Lung (tissue), 12 donors: ENCODE results near the gene CRACDL. TPM values are rescaled to one million over a fixed set of nuclear protein-coding genes. Genes with fewer than 3 reads are reported as not detected.

ENCODE experiments used
- ATAC-seq: fragments of 200-7000 bp; cut with Tn5 transposase; one replicate; pipeline ENCODE4 v1.9.1; 2020; ENCODE audit warnings: moderate number of reproducible peaks; ENCODE audit not compliant: insufficient read depth, low FRiP score
- DNase-seq, 3 donors: peaks; one replicate each; pipeline ENCODE4 v3.0.0-alpha.2; 2013 to 2017
- H3K27ac ChIP-seq, 2 donors: one replicate each; pipeline ENCODE4 v1.5.1; 2013; ENCODE audit warnings: mild to moderate bottlenecking in 2 of 2, moderate library complexity in 2 of 2, control low read depth in 1 of 2, inconsistent platforms in 1 of 2, low read depth in 1 of 2, low read length in 1 of 2
- H3K27me3 ChIP-seq, 3 donors: one replicate each; pipeline ENCODE4 v1.5.1; 2013; ENCODE audit warnings: low read length in 2 of 3; ENCODE audit not compliant: control insufficient read depth in 3 of 3, insufficient read depth in 3 of 3
- H3K36me3 ChIP-seq, 4 donors: one replicate each; pipeline ENCODE4 v1.5.1; 2013; ENCODE audit warnings: low read length in 4 of 4, mild to moderate bottlenecking in 1 of 4, moderate library complexity in 1 of 4; ENCODE audit not compliant: control insufficient read depth in 4 of 4, insufficient read depth in 4 of 4
- H3K4me1 ChIP-seq, 5 donors: one replicate each; pipeline ENCODE4 v1.5.1; 2013; ENCODE audit warnings: low read length in 5 of 5, mild to moderate bottlenecking in 2 of 5, moderate library complexity in 1 of 5; ENCODE audit not compliant: control insufficient read depth in 5 of 5, insufficient read depth in 5 of 5
- H3K4me3 ChIP-seq: one replicate; pipeline ENCODE4 v1.5.1; 2013; ENCODE audit warnings: mild to moderate bottlenecking, control low read depth, moderate library complexity
- H3K9ac ChIP-seq, 2 donors: one replicate each; pipeline ENCODE4 v1.5.1; 2013; ENCODE audit warnings: low read length in 2 of 2, control low read depth in 1 of 2; ENCODE audit not compliant: insufficient read depth in 1 of 2
- H3K9me3 ChIP-seq, 4 donors: one replicate each; pipeline ENCODE4 v1.5.1; 2013; ENCODE audit warnings: low read length in 3 of 4, mild to moderate bottlenecking in 1 of 4, moderate library complexity in 1 of 4; ENCODE audit not compliant: control insufficient read depth in 4 of 4, insufficient read depth in 3 of 4
- WGBS, 2 donors: extraction: QIAGEN DNeasy Blood & Tissue Kit; methylation state at CpG; one replicate each; pipeline ENCODE4 v1.1.7; 2013; 5-methylcytosine and 5-hydroxymethylcytosine counted together
- polyA plus RNA-seq, 2 donors: library from polyadenylated mRNA; stranded (reverse); fragments of 200-250 nt; gene quantifications; one replicate each; pipeline ENCODE4 v1.2.1, GENCODE V29; 2013
- total RNA-seq, 2 donors: library from RNA; depleted of rRNA in 1 of 2; stranded (reverse); fragments of >200 nt in 1 of 2; gene quantifications; one replicate each; pipeline ENCODE4 v1.2.1, GENCODE V29; 2014 to 2021
- TF ChIP-seq, protein P1 (sequence below): IDR thresholded peaks from 2 replicates; pipeline ENCODE4 v1.5.1; 2012; ENCODE audit warnings: mild to moderate bottlenecking; ENCODE audit errors: control extremely low read depth, extremely low read depth
- donor health status: control.
- donor health status: control.
- donor health status: Bipolar disorder and iron deficiency.
- donor health status: healthy.
- donor health status: DM: yes; HTN: yes; CAD: no.

The CRACDL gene
- total and polyA plus RNA-seq, 4 donors: 8.9 to 28.3 (median 13.2) TPM

DNA sequence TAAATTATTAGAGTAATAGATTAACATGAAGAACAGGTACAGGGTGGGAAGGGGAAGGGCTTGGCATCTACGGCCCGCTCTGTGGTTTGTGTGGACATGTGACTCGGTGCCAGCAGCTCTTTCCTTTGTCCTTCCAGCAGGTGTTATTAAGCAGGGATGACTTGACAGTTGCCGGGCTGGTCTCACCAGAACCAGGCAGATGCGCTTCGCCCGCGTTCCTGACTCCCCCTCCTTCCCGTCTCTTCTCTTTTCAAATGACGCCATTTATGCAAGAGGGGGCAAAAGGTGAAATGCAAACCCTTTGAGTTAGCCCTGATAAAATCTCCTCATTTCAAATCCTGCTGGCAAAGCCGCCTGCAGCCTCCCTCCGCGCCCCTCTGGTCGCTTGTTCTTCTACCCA lies 166.2 kb downstream of the CRACDL start:
- ATAC-seq: no peak
- 60 to 62% methylated on average over 14 of the region's 14 CpGs for WGBS, 2 donors
- no peak overlapping the region for H3K4me3 ChIP-seq
- no peaks in the 10 kb centered on the region for H3K36me3 ChIP-seq
- H3K27ac ChIP-seq: no peak overlapping the region
- H3K9ac ChIP-seq: no peak overlapping the region
- TF ChIP-seq, protein P1, sequence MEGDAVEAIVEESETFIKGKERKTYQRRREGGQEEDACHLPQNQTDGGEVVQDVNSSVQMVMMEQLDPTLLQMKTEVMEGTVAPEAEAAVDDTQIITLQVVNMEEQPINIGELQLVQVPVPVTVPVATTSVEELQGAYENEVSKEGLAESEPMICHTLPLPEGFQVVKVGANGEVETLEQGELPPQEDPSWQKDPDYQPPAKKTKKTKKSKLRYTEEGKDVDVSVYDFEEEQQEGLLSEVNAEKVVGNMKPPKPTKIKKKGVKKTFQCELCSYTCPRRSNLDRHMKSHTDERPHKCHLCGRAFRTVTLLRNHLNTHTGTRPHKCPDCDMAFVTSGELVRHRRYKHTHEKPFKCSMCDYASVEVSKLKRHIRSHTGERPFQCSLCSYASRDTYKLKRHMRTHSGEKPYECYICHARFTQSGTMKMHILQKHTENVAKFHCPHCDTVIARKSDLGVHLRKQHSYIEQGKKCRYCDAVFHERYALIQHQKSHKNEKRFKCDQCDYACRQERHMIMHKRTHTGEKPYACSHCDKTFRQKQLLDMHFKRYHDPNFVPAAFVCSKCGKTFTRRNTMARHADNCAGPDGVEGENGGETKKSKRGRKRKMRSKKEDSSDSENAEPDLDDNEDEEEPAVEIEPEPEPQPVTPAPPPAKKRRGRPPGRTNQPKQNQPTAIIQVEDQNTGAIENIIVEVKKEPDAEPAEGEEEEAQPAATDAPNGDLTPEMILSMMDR: no peak
- H3K4me1 ChIP-seq: peaks cover 0 to 9% (median 0%) of the 10 kb centered on the region in 5 donors
- H3K27me3 ChIP-seq: peaks cover 0 to 10% (median 0%) of the 10 kb centered on the region in 3 donors
- H3K9me3 ChIP-seq: peaks cover 0 to 3% (median 0%) of the 10 kb centered on the region in 4 donors
- DNase-seq: no peak

DNA sequence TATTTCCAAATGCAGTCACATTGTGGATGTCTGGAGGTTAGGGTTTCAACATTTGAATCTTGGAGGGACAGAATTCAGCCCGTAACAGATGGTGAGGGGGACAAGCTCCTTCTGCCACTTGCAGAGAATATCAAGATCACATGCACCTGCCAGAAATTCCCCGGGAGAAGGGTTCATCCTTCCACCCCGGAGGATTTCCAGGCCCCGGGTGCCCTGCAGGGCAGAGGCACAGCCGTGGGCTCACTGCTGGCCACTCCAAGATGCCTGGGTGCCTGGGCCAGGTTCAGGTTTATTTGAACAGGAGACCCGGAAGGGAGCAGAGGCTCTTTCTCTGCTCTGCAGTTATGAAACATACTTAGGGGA lies 166.9 kb downstream of the CRACDL start:
- Histone ChIP-seq H3K9me3 (peaks cover 0 to 3% (median 0%) of the 10 kb centered on the region in 4 donors), H3K27me3 (peaks cover 0 to 10% (median 0%) of the 10 kb centered on the region in 3 donors), H3K4me1 (peaks cover 0 to 9% (median 0%) of the 10 kb centered on the region in 5 donors), H3K27ac (no peak overlapping the region), H3K36me3 (no peaks in the 10 kb centered on the region), H3K4me3 (no peak overlapping the region), H3K9ac (no peak overlapping the region)
- 73 to 87% methylated on average over 6 of the region's 6 CpGs for WGBS, 2 donors
- ATAC-seq (no peak), DNase-seq (no peak)
- TF ChIP-seq, protein P1: no peak

DNA sequence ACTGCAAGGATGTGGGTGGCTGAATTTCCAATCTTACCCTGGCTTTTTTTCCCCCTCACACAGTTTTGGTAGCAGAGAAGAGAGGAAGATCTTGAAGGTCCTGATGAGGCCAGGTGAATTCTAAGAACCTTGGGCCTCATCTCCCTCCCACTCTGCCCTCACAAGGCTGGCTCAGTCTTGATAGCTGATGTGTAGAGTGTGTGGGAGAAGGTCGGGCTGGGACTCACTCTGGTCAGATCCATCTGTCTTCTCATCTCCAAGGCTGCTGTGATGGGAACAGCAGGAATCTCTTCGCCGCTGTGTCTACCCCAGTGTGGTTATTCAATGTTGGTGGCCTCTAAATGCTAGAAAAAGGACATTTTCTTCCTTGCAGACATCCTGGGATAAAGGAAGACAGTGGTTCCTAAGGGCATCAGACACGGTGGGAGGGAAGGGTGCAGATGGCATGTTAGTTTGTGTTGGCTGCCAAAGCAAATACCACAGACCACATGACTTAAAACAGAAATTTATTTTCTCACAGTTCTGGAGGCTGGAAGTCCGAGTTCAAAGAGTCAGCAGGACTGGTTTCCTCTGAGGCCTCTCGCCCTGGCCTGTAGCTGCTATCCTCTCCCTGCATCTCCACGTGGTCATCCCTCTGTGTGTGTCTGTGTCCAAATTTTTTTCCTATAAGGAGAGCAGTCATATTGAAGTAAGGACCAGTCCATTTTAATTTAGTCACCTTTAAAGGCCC lies 167.5 kb downstream of the CRACDL start:
- ATAC-seq (no peak), DNase-seq (no peak)
- Histone ChIP-seq H3K27ac (no peak overlapping the region), H3K9me3 (peaks cover 0 to 3% (median 0%) of the 10 kb centered on the region in 4 donors), H3K36me3 (no peaks in the 10 kb centered on the region), H3K27me3 (peaks cover 0 to 10% (median 0%) of the 10 kb centered on the region in 3 donors), H3K9ac (no peak overlapping the region), H3K4me1 (peaks cover 0 to 9% (median 0%) of the 10 kb centered on the region in 5 donors), H3K4me3 (no peak overlapping the region)
- TF ChIP-seq, protein P1: no peak
- WGBS, 2 donors: 54 to 56% methylated on average over 7 of the region's 7 CpGs
